Activated T-cell treated with anti-CD3 and anti-CD28 coated beads, Interleukin-2, amount 50 U/mL, for 4 hours (primary cell): ENCODE results near the gene ABHD17A. TPM values are rescaled to one million over a fixed set of nuclear protein-coding genes. Genes with fewer than 3 reads are reported as not detected.

Experiments used
- ATAC-seq, 2 donors: fragments of 200-7000 bp; cut with Tn5 transposase; one replicate each; pipeline ENCODE4 v1.10.0; 2021
- DNase-seq: peaks from one replicate; pipeline ENCODE4 v3.0.0-alpha.2; 2020
- H3K27me3 Mint-ChIP-seq: one replicate; pipeline ENCODE4 v1.8.0; 2021; ENCODE audit warnings: low read depth, mixed read lengths
- H3K36me3 Mint-ChIP-seq: one replicate; pipeline ENCODE4 v1.8.0; 2022; ENCODE audit warnings: mixed read lengths; ENCODE audit not compliant: insufficient read depth
- H3K4me1 Mint-ChIP-seq: one replicate; pipeline ENCODE4 v1.8.0; 2021; ENCODE audit warnings: low read depth, mixed read lengths
- H3K4me3 Mint-ChIP-seq: one replicate; pipeline ENCODE4 v1.8.0; 2021; ENCODE audit warnings: mild to moderate bottlenecking, moderate library complexity, mixed read lengths
- H3K9me3 Mint-ChIP-seq: one replicate; pipeline ENCODE4 v1.8.0; 2021; ENCODE audit warnings: mixed read lengths
- total RNA-seq, 3 donors: library from RNA; stranded (reverse); gene quantifications; one replicate each; pipeline ENCODE4 v1.2.1, GENCODE V29; 2021

The ABHD17A gene
- total RNA-seq, 3 donors from 2014 or later, result 109 to 135 (median 117) TPM

GRCh38 chr19:1917146-1917545 is 31.9 kb upstream of the ABHD17A start:
- Mint-ChIP-seq H3K4me3 (no peak overlapping the region), H3K4me1 (no peaks in the 10 kb centered on the region), H3K9me3 (no peaks in the 10 kb centered on the region), H3K36me3 (peaks cover 10% of the 10 kb centered on the region), H3K27me3 (no peaks in the 10 kb centered on the region)
- ATAC-seq (no peak), DNase-seq (no peak)

GRCh38 chr19:1914826-1915341 is 29.6 kb upstream of the ABHD17A start:
- H3K36me3 Mint-ChIP-seq, result peaks cover 8% of the 10 kb centered on the region
- ATAC-seq, result no peak
- H3K9me3 Mint-ChIP-seq, result no peaks in the 10 kb centered on the region
- H3K4me3 Mint-ChIP-seq, result no peak overlapping the region
- DNase-seq, result no peak
- H3K4me1 Mint-ChIP-seq, result peaks cover 4% of the 10 kb centered on the region
- H3K27me3 Mint-ChIP-seq, result no peaks in the 10 kb centered on the region

- Mint-ChIP-seq H3K27me3 (no peaks in the 10 kb centered on the region), H3K4me1 (peaks cover 11% of the 10 kb centered on the region), H3K4me3 (no peak overlapping the region), H3K9me3 (no peaks in the 10 kb centered on the region), H3K36me3 (peaks cover 8% of the 10 kb centered on the region)
- no peak for DNase-seq
- no peak for ATAC-seq
Measured at GRCh38 chr19:1913781-1914577, 28.7 kb upstream of the ABHD17A start.

GRCh38 chr19:1912760-1913505 is 27.6 kb upstream of the ABHD17A start:
- Mint-ChIP-seq H3K4me3 (no peak overlapping the region), H3K36me3 (peaks cover under 1% of the 10 kb centered on the region), H3K9me3 (no peaks in the 10 kb centered on the region), H3K4me1 (peaks cover 12% of the 10 kb centered on the region), H3K27me3 (no peaks in the 10 kb centered on the region)
- DNase-seq (no peak), ATAC-seq (no peak)

GRCh38 chr19:1911995-1912394 is 26.7 kb upstream of the ABHD17A start:
- H3K27me3 Mint-ChIP-seq, result no peaks in the 10 kb centered on the region
- no peak for DNase-seq
- no peaks in the 10 kb centered on the region for H3K9me3 Mint-ChIP-seq
- ATAC-seq, result no peak
- H3K4me3 Mint-ChIP-seq, result no peak overlapping the region
- H3K4me1 Mint-ChIP-seq, result peaks cover 12% of the 10 kb centered on the region
- no peaks in the 10 kb centered on the region for H3K36me3 Mint-ChIP-seq

GRCh38 chr19:1911098-1911497 is 25.8 kb upstream of the ABHD17A start:
- no peak overlapping the region for H3K4me3 Mint-ChIP-seq
- peak in 1 of 2 donors; percentile 59 for ATAC-seq
- no peaks in the 10 kb centered on the region for H3K27me3 Mint-ChIP-seq
- H3K36me3 Mint-ChIP-seq, result no peaks in the 10 kb centered on the region
- H3K4me1 Mint-ChIP-seq, result peaks cover 12% of the 10 kb centered on the region
- DNase-seq, result peak; percentile 27
- H3K9me3 Mint-ChIP-seq, result no peaks in the 10 kb centered on the region

GRCh38 chr19:1910177-1910576 is 24.9 kb upstream of the ABHD17A start:
- H3K4me3 Mint-ChIP-seq, result no peak overlapping the region
- H3K4me1 Mint-ChIP-seq, result peaks cover 16% of the 10 kb centered on the region
- H3K9me3 Mint-ChIP-seq, result no peaks in the 10 kb centered on the region
- DNase-seq (no peak), ATAC-seq (no peak)
- H3K36me3 Mint-ChIP-seq, result no peaks in the 10 kb centered on the region
- H3K27me3 Mint-ChIP-seq, result no peaks in the 10 kb centered on the region

- peaks cover 16% of the 10 kb centered on the region for H3K4me1 Mint-ChIP-seq
- no peaks in the 10 kb centered on the region for H3K9me3 Mint-ChIP-seq
- H3K4me3 Mint-ChIP-seq, result no peak overlapping the region
- no peaks in the 10 kb centered on the region for H3K27me3 Mint-ChIP-seq
- ATAC-seq, result no peak
- no peak for DNase-seq
- H3K36me3 Mint-ChIP-seq, result no peaks in the 10 kb centered on the region
Measured at GRCh38 chr19:1909761-1910080, 24.4 kb upstream of the ABHD17A start.

- Mint-ChIP-seq H3K27me3 (no peaks in the 10 kb centered on the region), H3K36me3 (no peaks in the 10 kb centered on the region), H3K4me3 (no peak overlapping the region), H3K4me1 (peaks cover 25% of the 10 kb centered on the region), H3K9me3 (no peaks in the 10 kb centered on the region)
- DNase-seq (no peak), ATAC-seq (no peak)
Measured at GRCh38 chr19:1908364-1908678, 23.0 kb upstream of the ABHD17A start.

GRCh38 chr19:1907563-1908363 is 22.5 kb upstream of the ABHD17A start:
- no peaks in the 10 kb centered on the region for H3K36me3 Mint-ChIP-seq
- no peaks in the 10 kb centered on the region for H3K9me3 Mint-ChIP-seq
- peaks cover 30% of the 10 kb centered on the region for H3K4me1 Mint-ChIP-seq
- no peaks in the 10 kb centered on the region for H3K27me3 Mint-ChIP-seq
- DNase-seq (no peak), ATAC-seq (no peak)
- no peak overlapping the region for H3K4me3 Mint-ChIP-seq

GRCh38 chr19:1906985-1907562 is 21.8 kb upstream of the ABHD17A start:
- H3K4me1 Mint-ChIP-seq, result peaks cover 31% of the 10 kb centered on the region
- no peaks in the 10 kb centered on the region for H3K9me3 Mint-ChIP-seq
- H3K36me3 Mint-ChIP-seq, result no peaks in the 10 kb centered on the region
- DNase-seq (no peak), ATAC-seq (no peak)
- H3K4me3 Mint-ChIP-seq, result peak overlapping the region; percentile 52
- H3K27me3 Mint-ChIP-seq, result no peaks in the 10 kb centered on the region

- Mint-ChIP-seq H3K4me1 (peaks cover 31% of the 10 kb centered on the region), H3K9me3 (no peaks in the 10 kb centered on the region), H3K4me3 (peak overlapping the region; percentile 88)
Measured at GRCh38 chr19:1905863-1906375, 20.6 kb upstream of the ABHD17A start.

GRCh38 chr19:1905110-1905862 is 20.0 kb upstream of the ABHD17A start, which contains the start of the genes ADAT3 and SCAMP4:
TSS of gene ADAT3 (plus strand) at chr19:1905399. CDS start at chr19:1912048, 6,649 bp downstream.
TSS of gene SCAMP4 (plus strand) at chr19:1905399. CDS start at chr19:1915020, 9,621 bp downstream.
- Mint-ChIP-seq H3K4me1 (peaks cover 30% of the 10 kb centered on the region), H3K4me3 (peak within 1 kb of the TSS; percentile 88), H3K36me3 (no peaks in the 10 kb centered on the region), H3K9me3 (no peaks in the 10 kb centered on the region), H3K27me3 (no peaks in the 10 kb centered on the region)
- peak; percentile 97 to 99 for ATAC-seq
- peak; percentile 97 for DNase-seq

More at GRCh38 chr19:1905863-1906375, 20.6 kb upstream of the ABHD17A start:
- ATAC-seq (no peak), DNase-seq (no peak)
- H3K36me3 Mint-ChIP-seq, result no peaks in the 10 kb centered on the region
- no peaks in the 10 kb centered on the region for H3K27me3 Mint-ChIP-seq
